Islet precursor cell (in vitro differentiated cells): ENCODE measurements around the gene CLEC16A.

ENCODE experiments used
- DNase-seq: peaks from one replicate; pipeline ENCODE4 v3.0.0-alpha.2; 2018

CLEC16A gene

DNA sequence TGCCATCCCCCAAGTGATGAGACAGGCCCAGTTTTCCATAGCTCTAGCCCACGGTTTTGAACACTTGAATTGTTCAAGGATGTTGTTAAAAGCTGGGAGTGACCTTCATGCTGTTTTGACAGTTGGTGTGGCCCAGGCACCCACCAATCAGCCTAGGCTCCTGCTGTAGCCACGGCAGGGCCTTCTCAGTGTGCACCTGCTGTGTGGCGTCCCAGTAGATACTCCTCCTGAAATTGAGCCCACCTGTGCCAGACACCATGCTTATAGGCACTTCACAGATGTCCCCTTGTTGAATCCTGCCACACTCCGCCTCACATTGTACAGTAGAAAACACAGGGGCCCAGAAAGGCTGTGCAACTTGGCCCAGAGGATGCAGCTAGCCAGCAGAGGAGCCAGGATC is 225.3 kb downstream of the CLEC16A start:
- DNase-seq: no peak

DNA sequence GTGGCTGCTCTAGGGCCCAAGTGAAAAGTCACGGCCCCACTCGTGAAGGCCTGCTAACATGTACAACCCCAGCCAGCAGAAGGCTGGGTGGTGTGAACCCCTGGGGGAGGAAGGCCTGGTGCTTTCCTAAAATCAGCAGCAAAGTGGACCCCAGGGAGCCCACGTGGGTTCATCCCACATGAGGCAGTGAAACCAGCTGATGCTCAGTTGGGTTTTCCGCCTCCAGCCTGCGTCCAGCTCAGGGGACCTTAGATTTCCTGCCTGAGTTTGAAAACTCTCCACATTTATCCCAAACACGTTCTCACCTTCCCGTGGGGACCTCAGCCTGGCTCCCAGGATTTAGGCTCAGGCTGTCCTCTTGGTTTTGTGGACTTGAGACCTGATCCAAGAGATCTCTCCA is 225.8 kb downstream of the CLEC16A start:
- no peak for DNase-seq

DNA sequence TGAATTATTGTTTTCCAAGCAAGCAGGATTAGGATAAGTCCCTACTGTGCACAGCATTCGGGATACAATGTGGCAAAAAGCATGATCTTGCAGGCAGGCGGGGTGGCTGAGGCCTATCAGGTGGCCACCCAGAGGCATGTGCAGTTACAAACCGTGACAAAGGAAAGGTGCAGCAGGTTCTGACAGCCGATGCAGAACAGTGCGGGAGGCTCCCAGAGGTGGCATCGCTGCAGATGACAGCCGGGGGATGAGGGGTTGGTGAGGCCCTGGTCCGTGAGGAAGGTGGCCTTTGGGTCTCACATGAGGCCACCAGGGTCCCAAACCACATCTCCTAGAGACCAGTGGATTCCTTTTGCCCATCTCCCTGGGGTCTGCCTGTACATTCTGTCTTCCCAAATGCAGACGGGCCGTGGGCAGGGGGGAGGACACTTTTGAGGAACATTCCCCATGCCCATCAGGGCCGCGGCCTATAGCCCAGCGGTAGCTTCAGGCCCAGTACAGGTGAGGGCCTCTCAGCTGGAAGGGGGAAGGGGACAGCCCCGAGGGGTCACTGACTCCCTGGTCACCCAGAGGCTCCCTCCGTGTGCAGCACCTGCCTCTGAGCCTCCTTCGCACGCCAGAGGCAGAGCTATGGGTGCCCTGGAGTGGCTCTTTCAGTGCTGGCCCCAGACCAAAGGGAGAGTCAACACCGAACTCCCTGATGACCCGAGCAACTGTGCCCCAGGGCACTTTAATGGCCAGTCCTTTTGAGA is 226.5 kb downstream of the CLEC16A start:
- no peak for DNase-seq

DNA sequence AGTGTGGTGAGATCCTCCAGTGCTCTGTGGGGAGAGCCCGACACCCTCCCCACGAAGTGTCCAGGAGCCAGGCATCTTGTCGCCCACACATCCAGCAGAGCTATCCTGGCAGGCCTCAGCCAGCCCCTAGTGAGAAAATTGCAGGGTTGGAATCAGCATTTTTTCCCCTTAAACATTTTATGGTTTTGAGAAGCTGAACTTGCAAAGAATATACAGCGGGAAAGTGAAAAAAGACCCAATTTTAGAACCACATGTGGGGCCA is 227.0 kb downstream of the CLEC16A start:
- DNase-seq: no peak

DNA sequence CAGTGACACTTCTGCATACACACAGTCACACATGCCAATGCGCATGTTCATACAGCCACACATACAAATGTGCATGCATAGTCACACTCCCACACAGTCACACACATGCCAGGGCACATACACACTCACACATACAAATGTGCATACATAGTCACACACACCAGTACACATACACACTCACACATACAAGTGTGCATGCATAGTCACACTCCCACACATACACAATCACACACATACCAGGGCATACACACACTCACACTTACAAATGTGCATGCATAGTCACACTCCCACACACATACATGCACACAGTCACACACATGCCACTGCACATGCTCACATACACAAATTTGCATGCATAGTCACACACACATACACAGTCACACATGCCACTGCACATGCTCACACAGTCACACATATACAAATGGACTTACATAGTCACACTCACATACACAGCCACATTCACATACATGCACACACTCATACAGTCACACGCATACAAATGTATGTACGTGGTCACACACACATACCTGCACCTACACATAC is 227.5 kb downstream of the CLEC16A start:
- DNase-seq: no peak

DNA sequence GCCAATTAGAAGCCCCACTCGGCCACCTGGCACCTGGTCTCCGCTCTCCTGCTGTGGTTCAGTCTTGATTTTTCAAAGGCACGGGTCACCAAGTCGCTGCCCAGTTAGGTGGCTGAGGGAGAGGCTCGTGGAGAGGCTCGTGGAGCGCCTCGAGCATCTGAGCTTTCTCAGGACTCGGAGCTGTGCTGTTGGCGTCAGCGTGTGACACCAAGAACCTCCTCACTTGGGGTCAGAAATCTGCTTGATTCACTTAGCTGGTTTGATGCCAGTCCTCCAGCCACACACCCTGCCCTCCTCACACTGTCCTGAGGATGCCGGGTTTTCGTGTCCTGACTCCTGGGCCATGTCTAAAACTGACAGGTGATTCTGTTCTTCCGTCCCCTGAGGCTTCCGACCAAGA is 229.1 kb downstream of the CLEC16A start:
- DNase-seq: no peak

DNA sequence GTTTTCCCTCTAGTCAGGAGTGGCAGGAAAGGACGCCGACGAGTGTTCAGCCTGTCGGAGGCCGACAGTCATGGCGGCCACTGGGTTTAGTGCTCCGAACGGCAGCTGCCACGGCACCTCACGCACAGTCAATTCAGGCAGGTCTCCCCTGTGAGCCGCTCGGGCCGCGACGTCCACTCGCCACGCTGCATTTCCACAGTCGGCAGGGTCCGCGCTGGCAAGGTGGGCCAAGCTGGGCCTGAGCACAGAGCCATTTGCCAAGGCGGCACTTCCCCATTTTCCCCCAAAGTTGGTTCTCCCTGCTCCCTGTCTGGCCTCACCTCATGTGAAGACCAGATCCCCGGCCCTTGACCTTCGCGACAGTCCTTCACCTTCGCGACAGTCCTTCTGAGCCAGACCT is 229.8 kb downstream of the CLEC16A start:
- DNase-seq: no peak

DNA sequence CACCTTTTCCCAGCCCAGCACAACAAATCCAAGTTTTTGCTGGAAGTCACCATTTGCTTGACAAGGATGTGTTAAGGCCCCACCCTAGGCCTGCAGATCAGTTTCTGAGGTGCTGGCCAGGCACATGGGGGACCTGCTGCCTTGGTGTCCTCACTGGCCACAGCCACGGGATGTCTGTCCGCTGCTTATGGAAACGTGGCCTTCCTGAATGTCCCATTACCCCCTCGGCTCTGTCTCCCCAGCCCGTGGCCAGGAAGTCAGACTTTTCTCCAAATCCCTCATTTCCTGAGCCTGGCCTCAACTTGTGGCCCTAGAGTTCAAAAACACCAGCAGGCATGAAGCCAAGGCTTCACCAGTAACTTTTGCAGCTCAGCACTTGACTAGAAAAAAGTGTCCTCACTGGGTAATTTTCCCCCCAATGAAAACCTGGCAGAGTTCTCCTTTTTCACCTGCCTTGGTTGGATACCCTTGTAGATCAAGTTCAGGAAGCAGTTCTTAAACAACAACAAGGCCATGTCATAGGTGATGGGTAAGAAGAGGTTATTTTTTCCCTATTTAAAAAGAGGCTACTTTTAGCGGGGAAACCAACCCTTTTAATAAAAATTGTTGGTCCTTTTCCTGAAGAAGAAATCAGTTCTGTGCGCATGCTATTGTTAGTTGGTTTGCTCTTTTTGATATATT is 230.9 kb downstream of the CLEC16A start:
- DNase-seq: no peak

DNA sequence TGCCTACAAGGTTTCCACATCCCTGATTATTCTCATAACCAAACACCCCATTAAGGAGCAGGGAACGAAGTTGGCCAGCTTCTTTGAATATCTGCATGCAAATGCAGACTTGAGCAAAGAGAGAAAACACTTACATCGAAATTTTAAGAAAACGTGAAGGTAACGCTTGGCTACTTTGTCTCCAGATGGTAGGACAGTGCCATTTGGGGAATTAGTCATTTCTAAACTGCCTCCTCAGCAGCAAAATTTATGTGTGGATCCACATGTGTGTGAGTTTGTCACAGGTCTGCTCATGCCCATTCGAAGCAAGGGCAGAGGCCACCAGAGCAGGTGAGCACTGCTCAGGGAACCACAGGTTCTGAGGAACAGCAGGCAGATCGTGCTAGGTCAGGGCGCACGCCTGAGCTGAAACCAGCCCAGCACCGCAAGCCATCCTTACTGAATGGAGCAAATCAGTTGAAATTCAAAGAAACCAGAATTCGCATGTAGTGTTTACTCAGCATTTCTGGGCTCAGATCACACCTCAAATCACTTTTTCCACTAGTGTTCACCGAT is 231.5 kb downstream of the CLEC16A start:
- no peak for DNase-seq

DNA sequence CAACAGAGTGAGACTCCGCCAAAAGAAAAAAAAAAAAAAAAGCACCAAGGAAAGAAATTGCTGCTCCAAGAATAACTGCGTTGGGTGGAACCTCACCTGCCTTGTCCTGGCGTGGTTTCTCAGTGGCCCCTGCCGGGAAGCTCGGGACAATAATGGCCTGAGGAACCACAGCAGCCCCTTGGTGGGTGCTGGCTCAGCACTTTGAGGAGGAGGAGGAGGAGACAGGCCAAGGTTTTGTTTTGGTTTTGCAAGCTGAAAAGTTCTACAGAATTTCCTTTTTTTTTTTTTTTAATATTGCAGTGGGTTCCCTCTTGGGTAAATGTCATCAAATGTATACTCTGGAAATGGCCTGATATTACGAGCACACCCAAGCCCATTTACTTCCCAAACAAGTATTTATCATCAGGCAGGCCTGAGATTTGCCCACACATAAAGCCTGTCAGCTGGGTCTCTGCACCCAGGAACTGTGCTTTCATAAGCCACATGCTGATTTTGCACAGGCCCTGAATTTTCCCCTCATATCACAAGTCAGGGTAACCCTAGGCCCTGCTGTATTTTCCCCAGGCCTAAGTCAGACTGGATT is 233.3 kb downstream of the CLEC16A start:
- no peak for DNase-seq

DNA sequence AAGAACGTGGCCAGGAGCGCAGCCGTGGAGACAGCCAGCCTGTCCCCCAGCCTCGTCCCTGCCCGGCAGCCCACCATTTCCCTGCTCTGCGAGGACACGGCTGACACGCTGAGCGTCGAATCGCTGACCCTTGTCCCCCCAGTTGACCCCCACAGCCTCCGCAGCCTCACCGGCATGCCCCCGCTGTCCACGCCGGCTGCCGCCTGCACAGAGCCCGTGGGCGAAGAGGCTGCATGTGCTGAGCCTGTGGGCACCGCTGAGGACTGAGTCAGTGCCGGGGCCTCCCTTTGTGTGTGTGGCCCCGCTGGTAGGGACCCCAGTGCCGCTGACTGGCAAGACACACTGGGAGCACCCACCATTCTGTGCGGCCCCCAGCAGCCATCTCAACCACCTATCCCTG is 234.1 kb downstream of the CLEC16A start:
- DNase-seq: no peak

DNA sequence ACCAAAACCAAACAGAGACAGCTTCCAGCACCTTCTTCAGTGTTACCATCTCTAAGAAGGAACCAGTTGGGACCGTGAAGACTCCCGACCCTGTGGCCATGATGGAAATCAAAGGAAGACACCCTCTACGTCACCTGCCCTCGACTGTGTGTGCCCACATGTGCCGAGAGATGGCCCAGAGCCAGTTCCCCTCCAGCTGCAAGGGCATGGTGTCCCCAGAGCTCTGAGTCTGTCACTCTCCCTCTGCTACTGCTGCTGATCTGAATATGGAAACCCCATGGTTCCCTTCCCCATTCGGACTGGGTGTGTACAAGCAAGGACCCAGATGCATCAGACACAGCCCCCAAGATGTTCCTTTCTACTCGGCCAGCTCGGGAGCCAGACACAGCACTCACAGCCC is 235.2 kb downstream of the CLEC16A start:
- no peak for DNase-seq

DNA sequence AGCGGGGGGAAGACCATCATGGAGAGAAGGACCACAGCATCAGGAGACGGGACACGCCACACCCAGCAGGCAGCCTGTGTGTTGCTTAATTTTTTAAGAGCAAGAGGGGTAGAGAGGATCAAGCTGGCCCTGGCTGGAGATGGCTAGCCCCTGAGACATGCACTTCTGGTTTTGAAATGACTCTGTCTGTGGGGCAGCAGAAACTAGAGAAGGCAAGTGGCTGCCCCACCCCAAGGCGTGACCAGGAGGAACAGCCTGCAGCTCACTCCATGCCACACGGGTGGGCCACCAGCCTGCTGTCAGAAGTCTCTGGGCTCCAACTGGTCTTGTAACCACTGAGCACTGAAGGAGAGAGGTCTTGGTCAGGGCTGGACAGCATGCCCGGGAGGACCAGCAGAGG is 236.1 kb downstream of the CLEC16A start:
- no peak for DNase-seq

DNA sequence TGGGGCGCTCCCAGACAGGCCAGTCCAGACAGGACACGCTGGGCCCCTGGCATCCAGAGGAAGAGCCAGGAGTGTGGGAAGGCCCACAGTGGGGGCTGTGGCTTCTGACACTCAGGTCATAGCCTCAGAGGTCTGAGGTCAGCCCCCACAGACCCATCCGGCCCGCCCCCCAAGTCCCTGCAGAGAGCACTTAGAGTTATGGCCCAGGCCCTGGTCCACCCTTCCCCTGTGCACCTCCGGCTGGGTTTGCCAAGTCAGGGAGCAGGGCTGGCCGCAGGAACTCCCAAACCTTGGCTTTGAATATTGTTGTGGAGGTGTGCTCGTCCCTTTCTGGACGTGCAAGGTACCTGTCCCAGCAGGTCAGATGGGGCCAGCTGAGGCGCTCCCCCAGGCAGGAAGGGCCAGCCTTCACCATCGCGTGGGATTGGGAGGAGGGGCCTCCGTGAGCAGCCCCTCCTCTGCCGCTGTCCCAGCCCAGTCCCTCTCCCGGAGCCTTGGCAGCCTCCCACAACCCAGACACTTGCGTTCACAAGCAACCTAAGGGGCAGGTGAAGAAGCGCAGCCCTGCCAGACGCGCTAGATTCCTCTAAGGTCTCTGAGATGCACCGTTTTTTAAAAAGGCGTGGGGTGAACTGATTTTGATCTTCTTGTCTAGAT is 237.0 kb downstream of the CLEC16A start:
- no peak for DNase-seq

DNA sequence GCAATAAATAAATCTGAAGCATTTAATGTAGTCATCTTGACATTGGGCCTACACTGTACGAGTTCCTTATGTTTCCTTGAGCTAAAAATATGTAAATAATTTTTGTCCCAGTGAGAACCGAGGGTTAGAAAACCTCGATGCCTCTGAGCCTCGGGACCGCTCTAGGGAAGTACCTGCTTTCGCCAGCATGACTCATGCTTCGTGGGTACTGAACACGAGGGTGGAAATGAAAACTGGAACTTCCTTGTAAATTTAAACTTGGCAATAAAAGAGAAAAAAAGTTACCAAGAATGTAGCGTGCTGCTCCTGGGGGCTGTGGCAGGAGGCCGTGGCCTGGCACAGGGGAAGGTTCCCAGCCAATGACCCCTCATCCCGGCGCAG is 237.5 kb downstream of the CLEC16A start:
- no peak for DNase-seq

DNA sequence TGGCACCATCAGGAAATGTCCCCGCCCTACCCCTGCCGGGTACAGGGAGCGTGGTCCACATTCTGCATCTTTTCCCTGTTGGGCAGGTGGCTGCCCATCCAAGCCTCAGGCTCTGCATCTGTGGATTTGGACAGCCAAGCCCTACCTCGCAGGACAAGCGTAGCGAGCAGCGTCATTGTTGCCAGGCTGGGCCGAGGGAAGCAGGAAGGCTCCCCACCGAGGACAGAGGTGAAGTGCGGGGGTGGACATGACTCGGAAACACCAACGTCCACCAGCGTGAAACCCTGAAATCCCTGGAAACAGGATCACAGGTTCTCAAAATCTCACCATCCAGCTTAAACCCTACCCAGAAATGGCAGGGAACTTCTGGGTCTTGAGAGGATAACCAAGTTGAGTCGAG is 238.0 kb downstream of the CLEC16A start:
- no peak for DNase-seq

DNA sequence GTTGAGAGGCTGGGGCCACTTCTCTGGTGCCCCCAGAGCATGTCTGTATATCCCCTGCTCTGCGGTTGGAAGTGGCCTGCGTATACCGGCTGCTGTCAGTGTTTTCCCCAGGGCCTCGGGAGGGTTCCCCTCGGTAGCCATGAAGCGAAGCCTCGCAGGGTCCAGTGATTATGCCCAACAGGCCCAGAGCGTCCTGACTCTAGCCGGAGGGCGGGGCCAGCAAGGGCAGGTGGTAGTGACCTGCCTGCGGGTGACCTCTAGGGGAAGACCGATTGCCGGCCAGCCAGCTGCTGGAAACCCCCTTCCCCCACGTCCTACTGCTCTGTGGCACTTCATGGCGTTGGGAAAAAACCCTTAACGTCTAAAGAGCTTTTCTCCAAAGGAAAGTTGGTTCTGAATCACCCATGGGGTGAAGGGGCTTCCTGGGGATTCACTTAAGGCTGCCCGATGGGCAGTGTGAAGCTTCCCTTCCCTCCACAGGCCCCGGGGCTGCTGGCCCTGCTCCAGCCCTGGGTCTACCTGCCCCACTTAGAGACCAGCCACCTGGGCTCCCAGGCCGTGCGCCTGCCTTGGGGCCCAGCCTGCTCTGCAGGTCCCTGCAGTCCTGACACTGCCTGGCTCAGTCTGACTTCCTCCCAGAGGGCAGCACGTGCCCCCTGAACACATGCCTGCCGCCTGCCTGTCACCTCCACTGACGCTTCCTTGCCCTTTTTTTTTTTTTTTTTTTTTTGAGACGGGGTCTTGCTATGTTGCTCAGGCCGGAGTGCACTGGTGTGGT is 238.9 kb downstream of the CLEC16A start:
- DNase-seq: no peak

DNA sequence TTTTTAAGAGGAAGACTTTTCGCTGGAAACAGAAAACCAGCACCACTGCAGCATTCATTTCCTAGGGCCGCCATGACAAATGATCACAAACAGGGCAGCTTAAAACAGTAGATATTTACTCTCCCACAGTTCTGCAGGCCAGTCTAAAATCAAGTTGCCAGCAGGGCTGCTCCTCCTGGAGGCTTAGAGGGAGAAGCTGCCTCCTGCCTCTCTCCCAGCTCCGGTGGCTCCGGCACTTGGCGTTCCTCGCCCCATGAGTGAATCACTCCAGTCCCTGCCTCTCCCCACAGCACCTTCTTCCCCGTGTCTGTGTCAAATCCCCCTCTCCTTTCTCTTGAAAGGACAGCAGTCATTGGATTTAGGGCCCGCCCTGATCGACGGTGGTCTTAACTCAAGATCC is 239.6 kb downstream of the CLEC16A start:
- no peak for DNase-seq

DNA sequence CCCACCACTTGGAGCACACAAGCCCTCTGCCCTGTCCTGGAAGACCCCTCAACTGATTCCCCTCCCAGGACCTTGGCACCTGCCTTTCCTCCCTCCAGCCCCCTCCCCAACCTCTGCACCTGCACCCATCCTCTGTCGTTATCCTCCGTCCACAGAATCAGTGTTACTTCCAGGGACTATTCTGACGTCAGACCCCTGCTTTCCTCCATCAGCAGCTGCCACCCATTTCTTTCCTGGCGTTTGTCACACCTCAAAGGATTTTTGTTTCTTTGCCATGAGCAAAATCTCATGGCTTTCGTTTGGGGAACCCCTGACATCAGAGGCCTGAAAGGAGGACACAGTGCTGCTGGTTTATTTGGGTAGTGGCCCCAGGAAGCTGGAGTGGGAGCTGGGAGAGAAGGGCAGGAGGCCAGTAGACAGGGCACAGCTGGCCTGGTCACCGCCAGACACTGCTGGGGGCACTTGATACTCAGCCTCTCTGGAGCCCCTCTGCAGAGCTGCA is 243.2 kb downstream of the CLEC16A start:
- no peak for DNase-seq

DNA sequence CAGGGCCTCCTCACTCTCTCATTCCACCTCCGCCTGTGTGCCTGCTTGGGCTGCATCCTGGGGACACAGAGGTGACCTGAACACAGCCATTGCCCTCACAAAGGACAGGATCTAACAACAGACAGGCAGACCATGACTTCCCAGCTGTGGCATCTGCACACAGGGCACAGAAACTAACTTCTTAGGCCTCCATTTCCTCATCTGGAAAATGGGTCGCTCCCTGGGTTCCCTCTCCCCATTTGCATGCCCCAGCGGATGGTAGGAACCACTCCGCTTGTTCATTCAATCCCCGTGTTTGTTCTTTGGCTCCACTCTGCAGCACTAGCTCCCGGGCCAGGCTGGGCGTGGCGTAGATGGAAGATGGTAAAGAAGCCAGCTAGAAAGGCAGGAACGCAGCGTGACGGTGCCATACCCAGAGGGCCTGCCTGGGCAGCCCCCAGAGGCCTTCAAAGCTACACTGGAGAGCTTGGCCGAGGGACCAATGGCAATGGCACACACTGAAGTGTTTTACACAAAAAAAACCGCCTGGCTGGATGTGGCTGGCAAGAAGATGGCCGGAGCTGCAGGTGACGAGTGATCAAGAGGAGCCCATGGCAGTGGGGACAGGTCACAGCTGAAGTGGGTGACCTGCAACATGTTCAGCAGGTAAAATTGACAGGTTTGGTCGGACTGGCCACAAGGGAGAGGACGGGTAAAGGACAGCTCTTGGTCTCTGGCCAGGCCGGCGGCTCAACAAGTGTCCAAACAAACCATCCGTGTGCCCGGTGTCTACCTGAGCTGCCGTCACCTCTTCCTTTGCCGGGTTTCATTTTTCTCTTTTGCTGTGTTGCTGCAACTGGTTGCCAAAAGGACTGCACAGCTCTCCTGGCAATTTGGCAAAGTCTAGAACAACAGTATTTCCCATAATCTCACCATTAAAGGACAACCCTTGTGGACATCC is 244.7 kb downstream of the CLEC16A start:
- no peak for DNase-seq
